NCI-H1092 treated with DMSO at 0.1 percent for 48 hours (cell line): Measurements from ENCODE around the gene PRR20D.
A peak's percentile ranks its signal among the peaks of the same experiment; 100 is the strongest.
"Not testable (repeated sequence)": the region's sequence is repeated elsewhere in the genome, so short reads cannot be mapped to it uniquely, and the experiment has no call there.

ENCODE experiments used
- DNase-seq: peaks from one replicate; lab custom pipeline; 2025; lab: John Stamatoyannopoulos, UW

Gene PRR20D

DNA sequence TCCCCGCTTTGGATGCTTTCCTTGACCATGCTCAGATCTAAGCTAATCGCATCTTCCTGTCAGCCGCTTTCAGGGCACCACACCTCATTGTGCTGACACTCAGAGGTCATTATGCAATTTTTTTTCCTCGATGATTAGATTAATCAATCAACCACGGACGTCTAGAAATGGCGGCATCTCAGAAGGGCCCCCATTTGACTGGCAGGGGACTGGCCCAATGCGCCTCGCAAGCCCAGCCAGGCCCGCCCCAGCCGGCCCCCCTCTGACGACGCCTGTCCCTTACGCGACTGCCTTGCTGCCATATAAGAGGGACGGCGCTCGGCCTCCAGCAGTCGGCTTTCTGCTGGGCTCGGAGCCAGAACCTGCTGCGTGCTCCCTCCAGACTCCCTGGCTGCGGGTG, at the start of gene PRR20D:
TSS of gene PRR20D (plus strand) at position 301 of the 400 bp plus-strand sequence. CDS start 387 bp downstream, outside the sequence.
- DNase-seq, result not testable (repeated sequence)

DNA sequence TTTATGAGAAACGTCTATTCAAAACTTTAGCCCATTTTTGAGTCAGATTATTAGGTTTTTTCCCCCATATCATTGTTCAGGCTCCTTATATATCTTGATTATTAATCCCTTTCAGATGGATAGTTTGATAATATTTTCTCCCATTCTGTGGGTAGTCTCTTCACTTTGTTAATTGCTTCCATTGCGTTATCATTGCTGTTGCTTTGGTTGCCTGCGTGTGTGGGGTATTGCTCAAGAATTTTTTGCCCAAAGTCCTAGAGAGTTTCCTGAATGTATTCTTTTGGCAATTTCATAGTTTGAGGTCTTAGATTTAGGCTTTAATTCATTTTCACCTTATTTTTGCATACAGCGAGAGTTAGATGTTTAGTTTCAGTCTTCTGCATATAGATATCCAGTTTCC, 45.5 kb upstream of the PRR20D start:
- DNase-seq, result no peak

DNA sequence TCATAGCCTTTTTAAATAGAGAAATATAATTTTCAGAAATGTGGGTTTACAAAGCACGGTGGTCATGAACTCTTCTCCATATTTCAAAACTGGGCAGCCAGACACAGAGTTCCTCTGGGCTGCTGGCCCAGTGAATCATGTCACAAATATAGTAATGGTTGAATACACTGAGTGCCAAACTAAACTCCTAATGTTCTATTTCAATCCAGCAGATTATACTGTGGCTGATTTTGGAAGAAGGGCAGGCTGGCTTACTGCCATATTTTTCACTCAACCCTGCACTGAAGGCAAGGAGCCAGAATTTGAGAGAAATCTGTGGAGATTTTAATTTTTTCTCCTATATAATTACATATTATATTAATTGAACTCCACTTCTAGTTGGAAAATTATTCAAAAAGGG, 36.8 kb upstream of the PRR20D start:
- DNase-seq, result peak; percentile 84

DNA sequence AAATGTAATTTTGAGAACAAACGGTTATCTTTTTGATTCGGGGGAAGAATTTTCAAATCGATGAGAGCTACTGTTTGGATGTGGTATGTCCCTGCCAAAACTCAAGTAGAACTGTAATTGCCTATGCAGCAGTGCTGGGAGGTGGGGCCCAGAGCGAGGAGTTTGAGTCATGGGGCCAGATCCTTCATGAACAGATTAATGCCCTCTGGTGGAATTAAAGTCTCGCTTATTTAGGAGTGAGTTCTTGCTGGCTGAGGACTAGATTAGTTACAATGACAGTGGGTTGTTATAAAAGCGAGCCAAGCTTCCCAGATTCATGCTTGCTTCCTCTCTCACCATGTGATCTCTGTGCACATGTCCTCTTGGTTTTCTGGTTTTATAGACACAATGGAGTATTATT, 31.5 kb upstream of the PRR20D start:
- no peak for DNase-seq

DNA sequence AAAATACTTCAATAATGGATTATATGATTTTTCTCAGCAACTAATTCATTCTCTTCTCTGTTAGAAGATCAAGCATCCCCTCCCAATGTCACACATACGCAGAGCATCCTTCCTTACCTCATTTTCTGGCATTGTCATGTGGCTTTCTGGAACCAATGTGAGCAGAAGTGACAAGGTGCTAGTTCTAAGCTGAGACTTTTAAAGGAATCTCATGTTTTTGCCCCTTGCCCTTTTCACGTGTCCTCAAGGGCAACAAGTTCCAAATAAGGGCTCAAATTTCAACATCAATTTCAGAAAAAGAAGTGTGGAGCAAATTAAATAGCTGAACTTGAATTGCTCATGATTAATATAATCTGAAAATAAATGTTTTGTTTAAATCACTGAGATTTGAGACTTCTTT, 24.3 kb upstream of the PRR20D start:
- DNase-seq, result no peak

DNA sequence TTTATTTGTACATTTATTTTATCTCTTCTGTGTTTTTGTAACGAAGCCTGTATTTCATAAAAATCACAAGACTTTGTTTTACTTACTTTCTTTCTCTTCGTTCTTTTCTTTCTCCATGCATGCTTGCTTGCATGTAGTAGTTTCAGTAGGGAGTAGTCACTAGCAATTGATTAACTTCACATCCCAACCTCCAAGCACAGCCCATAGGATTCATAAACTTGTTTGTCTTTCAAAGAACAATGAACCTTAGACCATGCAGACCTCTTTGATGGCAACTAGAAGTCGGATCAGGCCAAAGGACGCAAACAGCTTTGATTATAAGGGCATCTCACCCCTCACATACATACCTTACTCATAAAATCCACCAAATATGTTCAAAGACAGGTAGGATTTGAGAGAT, 22.8 kb upstream of the PRR20D start:
- no peak for DNase-seq

DNA sequence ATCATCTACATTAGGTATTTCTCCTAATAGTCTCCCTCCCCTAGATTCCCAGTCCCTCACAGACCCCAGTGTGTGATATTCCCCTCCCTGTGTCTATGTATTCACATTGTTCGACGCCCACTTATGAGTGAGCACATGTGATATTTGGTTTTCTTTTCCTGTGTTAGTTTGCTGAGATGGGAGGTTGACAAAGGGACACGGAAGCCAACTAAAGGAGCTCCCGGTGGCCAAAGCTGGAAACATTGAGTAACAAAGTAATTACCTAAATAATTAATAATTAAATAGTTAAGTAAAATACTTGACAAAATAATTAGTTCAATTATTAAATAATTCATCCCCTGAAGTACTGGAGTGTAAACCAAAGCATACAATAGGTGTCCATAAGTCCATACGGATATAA, 21.4 kb upstream of the PRR20D start:
- DNase-seq, result no peak

DNA sequence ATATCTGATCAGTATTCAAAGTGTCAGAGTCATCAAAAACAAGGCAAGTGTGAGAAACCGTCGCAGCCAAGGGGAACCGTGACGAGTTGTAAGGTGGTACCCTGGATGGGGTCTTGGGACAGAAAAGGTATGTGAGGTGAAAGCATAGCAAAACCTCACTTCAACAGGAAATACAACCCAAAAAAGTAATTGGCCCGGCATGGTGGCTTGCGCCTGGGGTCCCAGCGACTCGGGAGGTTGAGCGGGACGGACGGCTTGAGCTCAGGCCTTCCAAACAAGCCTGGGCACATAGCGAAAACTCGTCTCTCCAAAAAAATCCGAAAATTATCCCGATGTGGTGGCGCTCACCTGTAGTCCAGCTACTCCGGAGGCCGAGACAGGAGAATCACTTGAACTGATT, 20.7 kb upstream of the PRR20D start:
- DNase-seq, result not testable (repeated sequence)

DNA sequence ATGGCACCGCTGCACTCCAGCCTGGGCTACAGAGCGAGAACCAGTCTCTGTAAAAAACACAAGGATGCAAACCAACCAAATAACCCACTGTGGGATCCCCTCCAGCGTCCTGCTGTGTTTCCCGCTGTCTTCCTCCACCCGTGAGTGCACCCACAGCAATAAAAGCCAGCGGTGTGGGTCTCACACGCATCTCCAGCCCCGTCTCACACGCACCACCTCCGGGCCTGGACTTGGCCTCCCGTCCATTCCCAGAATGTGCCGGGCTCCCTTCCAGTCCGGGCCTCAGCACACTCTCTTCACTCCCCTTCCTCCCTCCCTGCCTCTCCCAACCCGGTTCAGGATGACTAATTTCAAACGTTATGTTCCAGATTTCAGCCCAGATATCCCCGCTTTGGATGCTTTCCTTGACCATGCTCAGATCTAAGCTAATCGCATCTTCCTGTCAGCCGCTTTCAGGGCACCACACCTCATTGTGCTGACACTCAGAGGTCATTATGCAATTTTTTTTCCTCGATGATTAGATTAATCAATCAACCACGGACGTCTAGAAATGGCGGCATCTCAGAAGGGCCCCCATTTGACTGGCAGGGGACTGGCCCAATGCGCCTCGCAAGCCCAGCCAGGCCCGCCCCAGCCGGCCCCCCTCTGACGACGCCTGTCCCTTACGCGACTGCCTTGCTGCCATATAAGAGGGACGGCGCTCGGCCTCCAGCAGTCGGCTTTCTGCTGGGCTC, 20.0 kb upstream of the PRR20D start, which contains the start of gene PRR20A:
TSS of gene PRR20A (plus strand) at position 684 of the 734 bp plus-strand sequence. CDS start 387 bp downstream, outside the sequence.
- not testable (repeated sequence) for DNase-seq

DNA sequence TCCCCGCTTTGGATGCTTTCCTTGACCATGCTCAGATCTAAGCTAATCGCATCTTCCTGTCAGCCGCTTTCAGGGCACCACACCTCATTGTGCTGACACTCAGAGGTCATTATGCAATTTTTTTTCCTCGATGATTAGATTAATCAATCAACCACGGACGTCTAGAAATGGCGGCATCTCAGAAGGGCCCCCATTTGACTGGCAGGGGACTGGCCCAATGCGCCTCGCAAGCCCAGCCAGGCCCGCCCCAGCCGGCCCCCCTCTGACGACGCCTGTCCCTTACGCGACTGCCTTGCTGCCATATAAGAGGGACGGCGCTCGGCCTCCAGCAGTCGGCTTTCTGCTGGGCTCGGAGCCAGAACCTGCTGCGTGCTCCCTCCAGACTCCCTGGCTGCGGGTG, 13.2 kb upstream of the PRR20D start, which contains the start of gene PRR20B:
TSS of gene PRR20B (plus strand) at position 301 of the 400 bp plus-strand sequence. CDS start 387 bp downstream, outside the sequence.
- DNase-seq, result not testable (repeated sequence)

DNA sequence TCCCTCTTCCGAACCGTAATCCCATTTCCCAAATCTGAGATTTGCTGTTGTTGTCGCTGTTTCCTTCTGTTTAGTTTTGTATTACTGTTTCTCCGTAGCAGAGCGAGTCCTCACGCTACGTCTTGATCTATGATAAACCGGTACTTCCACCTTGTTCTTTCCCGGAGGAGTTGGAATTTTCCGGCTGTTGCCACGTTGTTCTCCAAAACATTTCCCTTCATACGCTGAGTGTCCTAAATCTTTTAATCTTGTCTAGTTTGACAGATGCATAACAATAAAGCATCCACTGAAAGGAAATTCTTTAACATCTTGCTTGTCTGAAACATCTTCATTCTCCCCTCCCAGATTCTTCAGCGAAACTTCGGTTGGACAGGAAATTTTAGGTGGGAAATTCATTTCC, 12.3 kb upstream of the PRR20D start:
- DNase-seq, result not testable (repeated sequence)

DNA sequence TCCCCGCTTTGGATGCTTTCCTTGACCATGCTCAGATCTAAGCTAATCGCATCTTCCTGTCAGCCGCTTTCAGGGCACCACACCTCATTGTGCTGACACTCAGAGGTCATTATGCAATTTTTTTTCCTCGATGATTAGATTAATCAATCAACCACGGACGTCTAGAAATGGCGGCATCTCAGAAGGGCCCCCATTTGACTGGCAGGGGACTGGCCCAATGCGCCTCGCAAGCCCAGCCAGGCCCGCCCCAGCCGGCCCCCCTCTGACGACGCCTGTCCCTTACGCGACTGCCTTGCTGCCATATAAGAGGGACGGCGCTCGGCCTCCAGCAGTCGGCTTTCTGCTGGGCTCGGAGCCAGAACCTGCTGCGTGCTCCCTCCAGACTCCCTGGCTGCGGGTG, 6.7 kb upstream of the PRR20D start, which contains the start of gene PRR20C:
TSS of gene PRR20C (plus strand) at position 301 of the 400 bp plus-strand sequence. CDS start 387 bp downstream, outside the sequence.
- not testable (repeated sequence) for DNase-seq

DNA sequence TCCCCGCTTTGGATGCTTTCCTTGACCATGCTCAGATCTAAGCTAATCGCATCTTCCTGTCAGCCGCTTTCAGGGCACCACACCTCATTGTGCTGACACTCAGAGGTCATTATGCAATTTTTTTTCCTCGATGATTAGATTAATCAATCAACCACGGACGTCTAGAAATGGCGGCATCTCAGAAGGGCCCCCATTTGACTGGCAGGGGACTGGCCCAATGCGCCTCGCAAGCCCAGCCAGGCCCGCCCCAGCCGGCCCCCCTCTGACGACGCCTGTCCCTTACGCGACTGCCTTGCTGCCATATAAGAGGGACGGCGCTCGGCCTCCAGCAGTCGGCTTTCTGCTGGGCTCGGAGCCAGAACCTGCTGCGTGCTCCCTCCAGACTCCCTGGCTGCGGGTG, 6.5 kb downstream of the PRR20D start, which contains the start of gene PRR20E:
TSS of gene PRR20E (plus strand) at position 301 of the 400 bp plus-strand sequence. CDS start 387 bp downstream, outside the sequence.
- not testable (repeated sequence) for DNase-seq

DNA sequence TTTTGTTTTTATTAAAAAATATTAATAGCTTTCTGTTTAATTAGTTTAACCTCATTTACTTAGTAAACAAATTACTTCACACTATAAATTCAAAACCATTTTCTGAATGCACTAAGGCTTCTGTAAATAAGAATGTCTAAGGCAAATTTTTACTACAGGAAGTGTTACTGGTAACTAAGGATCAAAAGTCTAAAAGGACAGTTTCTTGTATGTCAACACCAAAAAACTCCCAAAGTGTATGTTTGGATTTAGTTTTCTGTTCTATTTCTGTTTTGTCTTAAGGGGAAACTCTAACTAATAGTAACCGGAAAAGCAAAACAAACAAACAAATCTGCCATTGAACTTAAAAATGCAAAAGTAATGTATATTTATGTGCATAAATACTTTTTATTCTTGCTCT, 31.2 kb downstream of the PRR20D start:
- DNase-seq, result no peak

DNA sequence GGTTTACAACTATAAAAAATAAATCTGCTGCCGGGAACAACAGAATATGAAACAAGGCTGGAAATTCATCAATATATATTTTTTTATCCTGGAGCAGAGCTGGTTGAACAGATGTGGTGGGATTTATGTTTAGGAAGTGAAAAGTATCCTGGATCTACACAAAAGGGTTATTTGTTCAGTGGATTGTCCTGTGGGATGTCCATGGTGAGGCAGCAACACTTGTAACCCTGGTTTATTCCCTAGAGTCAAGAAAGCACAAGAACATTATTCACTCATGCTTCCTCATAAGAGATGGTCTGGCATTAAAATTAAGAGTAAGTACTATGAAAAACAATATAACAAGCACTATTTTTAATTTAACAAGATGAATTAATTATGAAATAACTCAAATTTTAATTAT, 52.6 kb downstream of the PRR20D start:
- DNase-seq, result no peak
